Measurements from ENCODE around the gene IFNG-AS1.
A peak's percentile ranks its signal among the peaks of the same experiment; 100 is the strongest.

Gene IFNG-AS1

GRCh38 chr12:68037616-68038255, 48.5 kb downstream of the IFNG-AS1 start:
- DNase-seq (ENCODE audit: low read depth) = no peak

GRCh38 chr12:68038650-68039049, 49.4 kb downstream of the IFNG-AS1 start:
- no peak for DNase-seq (ENCODE audit: low read depth)

DNA sequence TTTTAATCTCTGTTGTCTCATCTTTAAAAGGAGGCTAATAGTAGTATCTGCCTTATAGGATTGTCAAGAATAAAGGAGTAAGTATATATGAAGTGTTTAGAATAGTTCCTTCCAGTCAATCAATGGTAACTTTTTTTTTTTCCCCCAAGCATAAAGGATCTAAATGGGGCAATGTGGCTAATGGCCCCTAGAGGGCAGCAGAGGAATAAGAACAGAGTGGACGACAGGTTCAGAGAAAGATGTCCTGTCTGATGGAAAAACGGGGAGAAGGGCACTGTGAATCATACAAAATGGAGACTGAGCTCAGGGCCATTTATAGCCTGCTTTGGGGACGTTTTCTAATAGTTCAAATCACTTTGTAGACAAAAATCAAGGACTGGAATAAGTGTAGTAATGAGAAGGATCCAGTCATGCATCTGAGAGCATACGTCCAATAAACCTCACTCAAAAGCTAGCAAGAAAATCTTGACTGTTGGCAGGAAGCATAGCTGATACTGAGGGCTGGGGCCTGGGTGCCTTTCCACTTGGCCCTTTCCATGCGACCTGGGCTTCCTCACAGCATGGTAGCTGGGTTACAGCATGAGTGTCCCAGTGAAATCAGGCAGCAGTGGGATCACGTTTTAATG, 51.3 kb downstream of the IFNG-AS1 start:
- peak; percentile 24 for DNase-seq (ENCODE audit: low read depth)

DNA sequence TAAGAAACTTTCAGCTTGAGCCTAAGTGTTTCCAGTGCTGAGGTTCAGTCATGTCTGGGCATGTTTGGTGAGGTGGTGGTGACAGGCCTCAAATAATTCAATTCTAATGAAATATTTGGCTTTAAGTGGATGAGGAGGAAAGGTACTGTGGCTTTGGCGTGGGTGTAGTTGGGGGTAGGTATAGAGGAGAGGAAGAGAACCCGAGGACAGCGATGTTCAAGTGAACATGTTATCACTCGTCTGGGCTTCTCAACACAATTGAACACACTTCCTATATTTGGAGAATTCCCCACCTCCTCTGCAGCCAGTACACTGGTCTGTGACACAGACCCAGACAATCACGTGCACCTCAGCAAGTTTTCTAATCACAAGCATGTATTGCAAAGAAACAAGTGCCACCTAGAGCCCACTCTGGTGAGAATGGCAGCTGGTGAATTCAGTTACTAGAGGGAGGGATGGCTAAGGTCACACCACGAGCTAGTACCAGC, 53.0 kb downstream of the IFNG-AS1 start:
- DNase-seq (ENCODE audit: low read depth) = no peak

DNA sequence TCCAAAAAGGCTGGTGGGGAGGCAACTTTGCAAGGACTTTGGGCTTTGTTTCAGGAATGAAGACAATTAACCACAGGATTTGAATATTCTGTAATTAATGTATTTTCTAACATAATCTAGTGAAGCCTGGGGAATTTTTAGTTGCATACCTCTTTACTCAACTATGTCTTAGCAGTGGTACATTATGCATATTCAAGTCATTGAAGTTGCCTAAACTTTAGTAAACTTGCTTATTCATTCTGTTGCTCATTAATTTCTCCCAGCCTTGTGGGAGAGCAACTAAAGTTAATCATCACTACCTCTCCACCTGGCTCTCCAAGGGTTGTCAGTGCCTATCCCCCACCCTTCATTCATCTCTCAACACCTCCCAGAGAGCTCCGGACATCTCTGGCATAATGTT, 54.2 kb downstream of the IFNG-AS1 start:
- DNase-seq (ENCODE audit: low read depth) = no peak

DNA sequence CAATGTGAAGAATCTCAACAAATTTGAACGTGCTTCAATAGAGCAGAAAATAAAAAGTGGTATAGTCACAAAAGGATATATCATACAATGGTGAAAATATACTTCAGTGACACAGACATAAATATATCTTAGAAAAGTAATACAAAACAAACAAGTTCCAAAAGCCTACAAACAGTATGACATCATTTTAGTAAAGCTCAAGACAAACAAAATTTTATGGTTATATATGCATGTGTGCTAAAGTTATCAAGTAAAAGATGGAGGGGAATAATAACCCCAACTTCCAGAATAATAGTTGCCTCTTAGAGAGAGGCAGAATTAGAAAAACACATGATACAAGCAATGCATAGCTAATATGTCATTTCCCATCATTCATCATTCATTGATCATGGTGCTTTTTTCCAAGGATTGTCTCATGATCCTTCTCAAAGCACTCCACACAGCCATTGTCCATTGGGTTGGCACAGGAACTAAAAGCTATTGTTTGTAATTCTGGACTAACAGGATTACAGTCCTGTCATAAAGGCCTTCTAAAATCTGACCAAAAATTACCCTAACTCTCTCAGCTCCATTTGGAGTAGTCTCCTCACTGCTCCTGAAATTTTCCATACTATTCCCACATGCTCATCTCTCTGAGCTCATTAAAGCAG, 59.5 kb downstream of the IFNG-AS1 start:
- no peak for DNase-seq (ENCODE audit: low read depth)

- no peak for DNase-seq (ENCODE audit: low read depth)
Measured at GRCh38 chr12:68056300-68056699, 67.1 kb downstream of the IFNG-AS1 start.

- DNase-seq (ENCODE audit: low read depth) = no peak
Measured at GRCh38 chr12:68063900-68064590, 74.8 kb downstream of the IFNG-AS1 start.

DNA sequence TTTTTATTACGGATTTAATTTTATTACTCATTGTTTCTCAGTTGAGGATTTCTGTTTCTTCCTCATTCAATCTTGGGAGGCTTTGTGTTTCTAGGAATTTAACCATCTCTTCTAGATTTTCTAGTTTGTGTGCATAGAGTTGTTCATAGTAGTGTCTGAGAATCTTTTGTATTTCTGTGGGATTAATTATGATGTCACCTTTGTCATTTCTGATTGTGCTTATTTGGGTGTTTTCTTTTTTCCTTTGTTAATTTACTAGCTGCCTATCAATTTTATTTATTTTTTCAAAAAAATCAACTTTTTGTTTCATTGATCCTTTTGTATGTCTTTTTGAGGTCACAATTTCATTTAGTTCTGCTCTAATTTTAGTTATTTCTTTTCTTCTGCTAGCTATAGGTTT, 75.9 kb downstream of the IFNG-AS1 start:
- DNase-seq (ENCODE audit: low read depth) = no peak

DNA sequence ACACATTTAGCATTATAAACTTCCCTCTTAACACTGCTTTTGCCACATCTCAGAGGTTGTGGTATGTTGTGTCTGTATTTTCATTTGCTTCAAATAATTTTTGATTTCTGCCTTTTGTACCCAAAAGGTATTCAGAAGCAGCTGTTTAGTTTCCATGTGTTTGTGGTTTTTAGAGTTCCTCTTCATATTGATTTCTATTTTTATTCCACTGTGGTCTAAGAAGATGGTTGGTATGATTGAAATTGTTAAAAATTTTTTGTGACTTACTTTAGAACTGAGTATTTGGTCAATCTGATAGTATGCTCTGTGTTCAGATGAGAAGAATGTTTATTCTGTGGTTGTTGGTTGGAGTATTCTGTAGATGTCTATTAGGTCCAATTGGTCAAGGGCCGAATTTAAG, 76.4 kb downstream of the IFNG-AS1 start:
- DNase-seq (ENCODE audit: low read depth) = no peak

DNA sequence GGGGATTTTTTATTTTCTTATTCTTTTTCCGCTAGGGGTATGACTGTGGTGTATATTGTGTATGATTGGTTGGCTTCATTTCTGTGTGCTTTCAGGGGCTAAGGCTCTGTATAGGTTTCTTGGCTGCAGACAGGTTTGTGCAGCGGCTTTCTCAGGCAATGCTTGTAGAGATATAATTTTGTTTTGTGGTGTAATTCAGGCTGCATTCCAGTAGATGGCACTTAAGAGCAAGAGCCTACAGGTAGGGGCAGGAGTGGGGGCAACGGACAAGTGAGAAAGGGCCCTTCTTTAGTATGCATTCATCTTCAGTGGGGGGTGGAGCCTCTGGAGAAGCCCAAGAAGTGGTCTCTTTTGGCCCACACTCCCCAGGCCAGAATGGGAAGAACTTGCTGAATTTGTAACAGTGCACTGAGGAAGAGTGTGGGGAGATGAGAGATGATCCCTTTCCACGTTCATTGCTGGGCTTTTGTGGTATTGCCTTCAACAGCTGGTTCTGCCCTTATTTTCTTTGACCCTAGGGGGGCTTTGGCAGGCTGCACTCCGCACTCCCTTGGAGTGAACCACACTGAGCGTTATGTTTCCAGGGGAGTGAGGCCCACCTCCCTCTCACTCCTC, 78.6 kb downstream of the IFNG-AS1 start:
- no peak for DNase-seq (ENCODE audit: low read depth)

DNA sequence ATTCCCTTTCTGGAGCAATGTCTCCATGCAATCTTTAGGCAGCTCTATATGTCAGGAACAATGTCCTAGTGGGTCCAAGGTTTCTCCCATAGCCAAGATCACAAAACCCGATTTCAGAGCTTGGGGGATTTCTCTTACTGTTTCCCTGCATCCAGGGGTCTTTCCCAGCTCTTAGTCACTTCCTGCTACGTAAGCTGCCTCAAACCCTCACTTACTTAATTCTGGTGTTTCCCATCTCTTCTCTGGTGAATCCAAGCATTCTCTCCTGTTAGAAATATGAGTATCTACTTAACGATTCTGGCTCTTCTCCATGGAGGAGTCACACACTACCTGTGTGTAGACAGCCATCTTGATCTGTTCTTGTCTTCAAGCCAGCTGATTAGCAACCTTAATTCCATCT, 80.0 kb downstream of the IFNG-AS1 start:
- DNase-seq (ENCODE audit: low read depth) = no peak
